Measurements from ENCODE around the gene PARD3B. TPM values are rescaled to one million over a fixed set of nuclear protein-coding genes. Genes with fewer than 3 reads are reported as not detected.

PARD3B gene
- total and polyA plus RNA-seq, 2 donors from 2014 or later: 5.3 to 29.6 TPM

- DNase-seq (peak in 2 of 5 donors; percentile 51 to 62), FAIRE-seq (no peak)
- Histone ChIP-seq H3K27ac (ENCODE audit: low read depth in 2 of 2, low read length in 2 of 2) (no peak overlapping the region), H3K4me3 (ENCODE audit: low read length in 3 of 3) (no peak overlapping the region), H3K9ac (ENCODE audit: low read length in 3 of 3) (no peak overlapping the region), H3K9me3 (ENCODE audit: control insufficient read depth in 2 of 3, insufficient read depth in 1 of 3, low read length in 3 of 3) (no peaks in the 10 kb centered on the region), H3K36me3 (ENCODE audit: control insufficient read depth in 2 of 3, insufficient read depth in 3 of 3, low read length in 3 of 3) (no peaks in the 10 kb centered on the region), H3K27me3 (ENCODE audit: control insufficient read depth, insufficient read depth, low read length) (no peaks in the 10 kb centered on the region), H3K4me1 (ENCODE audit: control insufficient read depth in 2 of 3, insufficient read depth in 2 of 3, low read depth in 1 of 3, low read length in 3 of 3) (peaks cover 3 to 5% (median 4%) of the 10 kb centered on the region in 3 donors)
- no peak for TF ChIP-seq CTCF (IDR thresholded peaks at IDR 0.05; ENCODE audit: borderline replicate concordance, extremely low read depth, insufficient read depth)
- intact Hi-C loops (cut with DNase I): no loop called here
These were observed 119.9 kb downstream of the PARD3B start for GRCh38 chr2:204665207-204665606.

- no peak for FAIRE-seq
- TF ChIP-seq CTCF (IDR thresholded peaks at IDR 0.05; ENCODE audit: borderline replicate concordance, extremely low read depth, insufficient read depth): no peak
- Histone ChIP-seq H3K4me3 (ENCODE audit: low read length in 3 of 3) (no peak overlapping the region), H3K4me1 (ENCODE audit: control insufficient read depth in 2 of 3, insufficient read depth in 2 of 3, low read depth in 1 of 3, low read length in 3 of 3) (peaks cover 3 to 5% (median 4%) of the 10 kb centered on the region in 3 donors), H3K9me3 (ENCODE audit: control insufficient read depth in 2 of 3, insufficient read depth in 1 of 3, low read length in 3 of 3) (no peaks in the 10 kb centered on the region), H3K9ac (ENCODE audit: low read length in 3 of 3) (no peak overlapping the region), H3K27me3 (ENCODE audit: control insufficient read depth, insufficient read depth, low read length) (no peaks in the 10 kb centered on the region), H3K27ac (ENCODE audit: low read depth in 2 of 2, low read length in 2 of 2) (no peak overlapping the region), H3K36me3 (ENCODE audit: control insufficient read depth in 2 of 3, insufficient read depth in 3 of 3, low read length in 3 of 3) (no peaks in the 10 kb centered on the region)
- intact Hi-C loops (cut with DNase I): no loop called here
- DNase-seq: no peak
These were observed 120.5 kb downstream of the PARD3B start for GRCh38 chr2:204665771-204666170.

GRCh38 chr2:204667990-204668389 lies 122.7 kb downstream of the PARD3B start:
- no peak overlapping the region for H3K4me3 ChIP-seq (ENCODE audit: low read length in 3 of 3)
- no peaks in the 10 kb centered on the region for H3K27me3 ChIP-seq (ENCODE audit: control insufficient read depth, insufficient read depth, low read length)
- FAIRE-seq (no peak), DNase-seq (no peak)
- H3K36me3 ChIP-seq (ENCODE audit: control insufficient read depth in 2 of 3, insufficient read depth in 3 of 3, low read length in 3 of 3): no peaks in the 10 kb centered on the region
- peaks cover 3 to 5% (median 4%) of the 10 kb centered on the region in 3 donors for H3K4me1 ChIP-seq (ENCODE audit: control insufficient read depth in 2 of 3, insufficient read depth in 2 of 3, low read depth in 1 of 3, low read length in 3 of 3)
- intact Hi-C loops (cut with DNase I): no loop called here
- H3K9me3 ChIP-seq (ENCODE audit: control insufficient read depth in 2 of 3, insufficient read depth in 1 of 3, low read length in 3 of 3): no peaks in the 10 kb centered on the region
- no peak for TF ChIP-seq CTCF (IDR thresholded peaks at IDR 0.05; ENCODE audit: borderline replicate concordance, extremely low read depth, insufficient read depth)
- no peak overlapping the region for H3K9ac ChIP-seq (ENCODE audit: low read length in 3 of 3)
- no peak overlapping the region for H3K27ac ChIP-seq (ENCODE audit: low read depth in 2 of 2, low read length in 2 of 2)

- intact Hi-C loops (cut with DNase I): no loop called here
- H3K9ac ChIP-seq (ENCODE audit: low read length in 3 of 3): no peak overlapping the region
- peaks cover 3 to 5% (median 4%) of the 10 kb centered on the region in 3 donors for H3K4me1 ChIP-seq (ENCODE audit: control insufficient read depth in 2 of 3, insufficient read depth in 2 of 3, low read depth in 1 of 3, low read length in 3 of 3)
- DNase-seq: no peak
- H3K36me3 ChIP-seq (ENCODE audit: control insufficient read depth in 2 of 3, insufficient read depth in 3 of 3, low read length in 3 of 3): no peaks in the 10 kb centered on the region
- FAIRE-seq: no peak
- TF ChIP-seq CTCF (IDR thresholded peaks at IDR 0.05; ENCODE audit: borderline replicate concordance, extremely low read depth, insufficient read depth): no peak
- H3K27ac ChIP-seq (ENCODE audit: low read depth in 2 of 2, low read length in 2 of 2): no peak overlapping the region
- H3K4me3 ChIP-seq (ENCODE audit: low read length in 3 of 3): no peak overlapping the region
- no peaks in the 10 kb centered on the region for H3K9me3 ChIP-seq (ENCODE audit: control insufficient read depth in 2 of 3, insufficient read depth in 1 of 3, low read length in 3 of 3)
- no peaks in the 10 kb centered on the region for H3K27me3 ChIP-seq (ENCODE audit: control insufficient read depth, insufficient read depth, low read length)
These were observed 124.1 kb downstream of the PARD3B start for GRCh38 chr2:204669382-204669781.
